Glutamatergic neuron (in vitro differentiated cells): Measurements from ENCODE around the gene SHE. TPM values are rescaled to one million over a fixed set of nuclear protein-coding genes. Genes with fewer than 3 reads are reported as not detected.

Experiments
- DNase-seq: peaks from one replicate; pipeline ENCODE4 v3.0.0; 2022
- H3K27ac Mint-ChIP-seq: one replicate; pipeline ENCODE4 v1.8.0; 2020; ENCODE audit warnings: mild to moderate bottlenecking, mixed read lengths, inconsistent platforms; ENCODE audit not compliant: unreplicated experiment
- H3K27me3 Mint-ChIP-seq: one replicate; pipeline ENCODE4 v1.8.0; 2020; ENCODE audit warnings: mild to moderate bottlenecking, moderate library complexity, mixed read lengths, inconsistent platforms; ENCODE audit not compliant: unreplicated experiment
- H3K36me3 Mint-ChIP-seq: one replicate; pipeline ENCODE4 v1.8.0; 2020; ENCODE audit warnings: mild to moderate bottlenecking, mixed read lengths, inconsistent platforms; ENCODE audit not compliant: unreplicated experiment
- H3K4me1 Mint-ChIP-seq: one replicate; pipeline ENCODE4 v1.8.0; 2020; ENCODE audit warnings: mild to moderate bottlenecking, low read depth, mixed read lengths, inconsistent platforms; ENCODE audit not compliant: unreplicated experiment
- H3K4me3 Mint-ChIP-seq: one replicate; pipeline ENCODE4 v1.8.0; 2020; ENCODE audit warnings: mild to moderate bottlenecking, mixed read lengths, inconsistent platforms; ENCODE audit not compliant: unreplicated experiment
- H3K9me3 Mint-ChIP-seq: one replicate; pipeline ENCODE4 v1.8.0; 2020; ENCODE audit warnings: mild to moderate bottlenecking, moderate library complexity, mixed read lengths, inconsistent platforms; ENCODE audit not compliant: unreplicated experiment
- total RNA-seq: library from RNA; stranded (reverse); fragmentation: NEBNext Ultra II Directional; extraction: Animal tissue kit (Norgen Biotek cat#: 25700); gene quantifications from one replicate; pipeline ENCODE4 v1.2.1, GENCODE V29; 2021; ENCODE audit not compliant: unreplicated experiment
- TF ChIP-seq, protein P1 (sequence below): fragments of 200-600 bp; sonication (generic); IDR thresholded peaks from one replicate; pipeline ENCODE4 v1.5.0; 2021; ENCODE audit not compliant: partially characterized antibody, unreplicated experiment

SHE gene
- total RNA-seq, 1 donor from 2014 or later: 0.07 TPM

DNA sequence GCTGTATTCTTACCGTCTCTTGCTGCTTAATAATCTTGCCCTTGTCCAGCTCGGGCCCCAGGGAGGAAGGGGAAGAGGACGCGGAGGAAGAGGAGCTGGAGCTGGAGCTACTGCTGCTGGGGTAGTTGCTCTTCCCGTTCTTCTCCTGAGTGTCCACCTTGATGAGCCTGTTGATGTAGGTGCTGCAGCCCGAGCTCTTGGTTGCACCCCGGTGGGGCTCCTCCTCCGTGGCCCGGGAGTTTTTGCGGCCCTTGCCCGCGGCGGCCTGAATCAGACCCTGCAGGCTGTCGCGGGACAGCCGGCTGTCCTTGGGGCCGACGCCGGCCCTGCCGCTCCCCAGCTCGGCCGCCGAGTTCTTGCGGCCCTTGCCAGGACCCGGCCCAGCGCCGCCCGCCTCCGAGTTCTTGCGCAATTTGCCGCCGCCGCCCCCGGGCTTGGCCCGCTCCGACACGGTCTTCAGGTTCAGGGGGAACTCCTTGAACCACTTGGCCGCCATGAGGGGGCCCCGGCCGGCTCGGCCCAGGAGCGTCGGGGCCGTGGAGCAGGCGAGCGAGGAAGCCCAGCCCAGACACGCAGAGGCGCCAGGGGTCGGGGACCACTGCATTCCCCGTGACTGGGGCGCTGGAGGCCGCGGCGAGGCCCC lies 668 bp downstream of the SHE start:
- Mint-ChIP-seq H3K9me3 (peaks cover 1% of the 10 kb centered on the region), H3K27ac (no peak overlapping the region), H3K4me1 (peaks cover 4% of the 10 kb centered on the region), H3K36me3 (peaks cover 5% of the 10 kb centered on the region), H3K4me3 (peak overlapping the region; percentile 38), H3K27me3 (peaks cover 13% of the 10 kb centered on the region)
- TF ChIP-seq, protein P1, sequence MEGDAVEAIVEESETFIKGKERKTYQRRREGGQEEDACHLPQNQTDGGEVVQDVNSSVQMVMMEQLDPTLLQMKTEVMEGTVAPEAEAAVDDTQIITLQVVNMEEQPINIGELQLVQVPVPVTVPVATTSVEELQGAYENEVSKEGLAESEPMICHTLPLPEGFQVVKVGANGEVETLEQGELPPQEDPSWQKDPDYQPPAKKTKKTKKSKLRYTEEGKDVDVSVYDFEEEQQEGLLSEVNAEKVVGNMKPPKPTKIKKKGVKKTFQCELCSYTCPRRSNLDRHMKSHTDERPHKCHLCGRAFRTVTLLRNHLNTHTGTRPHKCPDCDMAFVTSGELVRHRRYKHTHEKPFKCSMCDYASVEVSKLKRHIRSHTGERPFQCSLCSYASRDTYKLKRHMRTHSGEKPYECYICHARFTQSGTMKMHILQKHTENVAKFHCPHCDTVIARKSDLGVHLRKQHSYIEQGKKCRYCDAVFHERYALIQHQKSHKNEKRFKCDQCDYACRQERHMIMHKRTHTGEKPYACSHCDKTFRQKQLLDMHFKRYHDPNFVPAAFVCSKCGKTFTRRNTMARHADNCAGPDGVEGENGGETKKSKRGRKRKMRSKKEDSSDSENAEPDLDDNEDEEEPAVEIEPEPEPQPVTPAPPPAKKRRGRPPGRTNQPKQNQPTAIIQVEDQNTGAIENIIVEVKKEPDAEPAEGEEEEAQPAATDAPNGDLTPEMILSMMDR: no peak
- DNase-seq: no peak

DNA sequence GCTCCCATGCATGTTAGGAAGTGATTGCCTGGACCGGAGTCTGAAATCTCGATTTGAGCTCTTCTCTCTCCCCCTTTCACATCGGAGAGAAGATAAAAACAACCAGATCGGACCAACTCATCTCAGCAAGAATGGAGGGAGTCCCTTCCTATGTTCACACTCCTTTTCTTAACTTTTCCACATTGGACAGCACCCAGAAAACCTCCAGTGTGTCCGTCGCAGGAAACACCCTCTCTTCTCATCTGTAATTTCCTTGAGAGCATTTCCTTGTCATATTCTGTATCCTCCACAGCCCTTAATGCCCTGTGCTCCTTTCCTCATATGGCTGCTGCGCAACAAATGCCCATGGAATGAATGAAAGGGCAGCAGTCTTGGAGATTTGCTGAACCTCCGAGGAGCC lies 1.7 kb downstream of the SHE start:
- no peaks in the 10 kb centered on the region for H3K9me3 Mint-ChIP-seq
- TF ChIP-seq, protein P1: no peak
- peaks cover 5% of the 10 kb centered on the region for H3K36me3 Mint-ChIP-seq
- H3K27me3 Mint-ChIP-seq: peaks cover 13% of the 10 kb centered on the region
- H3K4me3 Mint-ChIP-seq: peak overlapping the region; percentile 14
- H3K27ac Mint-ChIP-seq: no peak overlapping the region
- peaks cover 4% of the 10 kb centered on the region for H3K4me1 Mint-ChIP-seq
- DNase-seq: no peak

DNA sequence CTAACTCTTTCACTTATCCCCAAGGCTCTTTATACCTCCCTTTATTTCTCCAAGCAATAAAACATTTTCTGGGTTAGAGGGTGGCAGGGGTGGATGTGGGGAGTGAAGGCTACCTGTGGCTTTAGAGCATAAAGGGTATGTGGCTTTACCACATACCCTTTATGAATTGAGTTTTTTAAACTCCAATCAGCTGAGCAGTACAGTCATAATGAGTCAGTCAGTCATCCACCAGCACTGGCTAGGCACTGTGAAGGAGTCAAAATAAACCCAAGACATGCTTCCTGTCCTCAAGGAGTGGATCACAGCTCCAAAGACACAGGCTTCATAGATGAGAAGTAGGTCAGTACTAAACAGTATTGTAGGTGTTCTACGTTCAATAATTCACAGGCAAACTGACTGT lies 2.8 kb downstream of the SHE start:
- Mint-ChIP-seq H3K36me3 (peaks cover 5% of the 10 kb centered on the region), H3K27ac (no peak overlapping the region), H3K9me3 (no peaks in the 10 kb centered on the region), H3K4me1 (peaks cover 4% of the 10 kb centered on the region), H3K4me3 (no peak overlapping the region), H3K27me3 (peaks cover 13% of the 10 kb centered on the region)
- TF ChIP-seq, protein P1: no peak
- DNase-seq: no peak

DNA sequence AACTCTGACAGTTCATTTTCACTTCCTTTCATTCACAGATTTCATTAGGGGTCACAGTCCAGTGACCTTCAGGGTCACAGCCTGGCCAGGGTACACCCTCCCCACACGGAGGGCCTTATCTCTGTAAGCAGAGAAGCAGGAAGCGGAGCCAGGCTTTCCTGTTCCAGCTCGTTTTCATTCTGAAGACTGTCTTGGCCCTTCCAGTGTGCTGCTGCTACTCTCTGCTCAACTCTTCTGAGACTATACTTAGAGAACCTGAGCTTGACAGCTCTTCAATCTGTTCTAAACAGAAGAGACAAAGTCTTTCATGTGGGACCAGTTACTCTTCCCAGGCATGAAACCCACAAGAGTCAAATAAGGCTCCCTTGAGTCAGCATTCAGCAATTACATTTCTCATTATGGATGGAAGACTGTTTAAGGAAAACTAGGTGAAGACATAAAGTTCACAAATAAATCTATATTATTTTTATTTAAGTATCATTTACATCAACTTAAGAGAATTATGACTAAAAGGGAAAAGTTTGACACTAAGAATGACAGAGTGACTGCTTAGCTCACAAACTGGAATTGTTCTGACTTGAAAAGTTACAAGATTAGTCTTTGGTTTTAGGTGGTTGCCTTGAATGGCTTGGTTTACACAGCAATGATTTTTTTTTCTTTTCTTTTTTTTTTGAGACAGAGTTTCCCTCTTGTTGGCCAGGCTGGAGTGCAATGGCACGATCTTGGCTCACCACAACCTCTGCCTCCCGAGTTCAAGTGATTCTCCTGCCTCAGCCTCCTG lies 5.0 kb downstream of the SHE start:
- no peak for DNase-seq
- H3K4me1 Mint-ChIP-seq: peaks cover 11% of the 10 kb centered on the region
- no peak overlapping the region for H3K27ac Mint-ChIP-seq
- no peak overlapping the region for H3K4me3 Mint-ChIP-seq
- H3K27me3 Mint-ChIP-seq: peaks cover 10% of the 10 kb centered on the region
- H3K36me3 Mint-ChIP-seq: peaks cover 5% of the 10 kb centered on the region
- TF ChIP-seq, protein P1: no peak
- no peaks in the 10 kb centered on the region for H3K9me3 Mint-ChIP-seq

DNA sequence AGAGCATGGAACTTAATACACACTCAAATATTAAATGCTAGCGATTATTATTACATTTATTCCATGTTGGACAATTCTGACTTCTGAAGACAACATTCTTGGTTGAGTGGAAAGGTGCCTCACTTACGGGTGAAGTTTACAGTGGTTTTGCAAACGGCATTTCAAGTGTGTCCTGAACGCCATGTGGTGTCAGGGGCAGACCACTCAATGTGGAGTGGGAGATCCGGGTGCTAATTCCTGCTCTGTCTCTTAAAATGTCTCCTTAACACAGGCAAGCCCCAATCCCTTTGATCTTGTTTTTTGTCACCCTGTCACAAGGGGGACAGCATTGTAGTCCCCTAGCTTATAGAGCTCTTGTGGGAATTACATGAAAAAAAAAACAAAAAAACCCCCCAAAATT lies 5.8 kb downstream of the SHE start:
- H3K4me3 Mint-ChIP-seq: no peak overlapping the region
- no peak for DNase-seq
- no peak overlapping the region for H3K27ac Mint-ChIP-seq
- H3K9me3 Mint-ChIP-seq: no peaks in the 10 kb centered on the region
- peaks cover 5% of the 10 kb centered on the region for H3K36me3 Mint-ChIP-seq
- peaks cover 11% of the 10 kb centered on the region for H3K4me1 Mint-ChIP-seq
- H3K27me3 Mint-ChIP-seq: peaks cover 10% of the 10 kb centered on the region
- TF ChIP-seq, protein P1: no peak
